Measurements from ENCODE around the gene VAV1.

GRCh38 chr19:6838062-6838655, 65.7 kb downstream of the VAV1 start:
- TF ChIP-seq SKIL (IDR thresholded peaks at IDR 0.05; ENCODE audit: low read depth, poor library complexity, severe bottlenecking) = no peak
- TF ChIP-seq, protein P1, sequence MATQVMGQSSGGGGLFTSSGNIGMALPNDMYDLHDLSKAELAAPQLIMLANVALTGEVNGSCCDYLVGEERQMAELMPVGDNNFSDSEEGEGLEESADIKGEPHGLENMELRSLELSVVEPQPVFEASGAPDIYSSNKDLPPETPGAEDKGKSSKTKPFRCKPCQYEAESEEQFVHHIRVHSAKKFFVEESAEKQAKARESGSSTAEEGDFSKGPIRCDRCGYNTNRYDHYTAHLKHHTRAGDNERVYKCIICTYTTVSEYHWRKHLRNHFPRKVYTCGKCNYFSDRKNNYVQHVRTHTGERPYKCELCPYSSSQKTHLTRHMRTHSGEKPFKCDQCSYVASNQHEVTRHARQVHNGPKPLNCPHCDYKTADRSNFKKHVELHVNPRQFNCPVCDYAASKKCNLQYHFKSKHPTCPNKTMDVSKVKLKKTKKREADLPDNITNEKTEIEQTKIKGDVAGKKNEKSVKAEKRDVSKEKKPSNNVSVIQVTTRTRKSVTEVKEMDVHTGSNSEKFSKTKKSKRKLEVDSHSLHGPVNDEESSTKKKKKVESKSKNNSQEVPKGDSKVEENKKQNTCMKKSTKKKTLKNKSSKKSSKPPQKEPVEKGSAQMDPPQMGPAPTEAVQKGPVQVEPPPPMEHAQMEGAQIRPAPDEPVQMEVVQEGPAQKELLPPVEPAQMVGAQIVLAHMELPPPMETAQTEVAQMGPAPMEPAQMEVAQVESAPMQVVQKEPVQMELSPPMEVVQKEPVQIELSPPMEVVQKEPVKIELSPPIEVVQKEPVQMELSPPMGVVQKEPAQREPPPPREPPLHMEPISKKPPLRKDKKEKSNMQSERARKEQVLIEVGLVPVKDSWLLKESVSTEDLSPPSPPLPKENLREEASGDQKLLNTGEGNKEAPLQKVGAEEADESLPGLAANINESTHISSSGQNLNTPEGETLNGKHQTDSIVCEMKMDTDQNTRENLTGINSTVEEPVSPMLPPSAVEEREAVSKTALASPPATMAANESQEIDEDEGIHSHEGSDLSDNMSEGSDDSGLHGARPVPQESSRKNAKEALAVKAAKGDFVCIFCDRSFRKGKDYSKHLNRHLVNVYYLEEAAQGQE (IDR thresholded peaks at IDR 0.05; ENCODE audit: low read depth, low read length) = no peak
- TF ChIP-seq SRF (IDR thresholded peaks at IDR 0.05; ENCODE audit: low read depth in 2 of 2, low read length in 2 of 2) = no peak

Data from GM12878 (cell line).